HUES48 (cell line): Measurements from ENCODE around the gene SMARCB1.

ENCODE experiments used
- H3K27ac ChIP-seq: one replicate; pipeline ENCODE4 v1.7.0; 2013; ENCODE audit warnings: low read depth, low read length, inconsistent platforms
- H3K27me3 ChIP-seq: 2 replicates; pipeline ENCODE4 v1.6.1; 2013; ENCODE audit warnings: mild to moderate bottlenecking, low read length; ENCODE audit not compliant: control insufficient read depth, insufficient read depth
- H3K36me3 ChIP-seq: 2 replicates; pipeline ENCODE4 v1.6.1; 2013; ENCODE audit warnings: low read length; ENCODE audit not compliant: control insufficient read depth, insufficient read depth
- H3K4me1 ChIP-seq: 2 replicates; pipeline ENCODE4 v1.6.1; 2013; ENCODE audit warnings: mild to moderate bottlenecking, low read length; ENCODE audit not compliant: control insufficient read depth, insufficient read depth
- H3K4me3 ChIP-seq: 2 replicates; pipeline ENCODE4 v1.5.1; 2013; ENCODE audit warnings: mild to moderate bottlenecking, low read depth, low read length
- H3K9ac ChIP-seq: 2 replicates; pipeline ENCODE4 v1.6.1; 2013; ENCODE audit warnings: mild to moderate bottlenecking, low read depth, low read length, moderate library complexity
- H3K9me3 ChIP-seq: 2 replicates; pipeline ENCODE4 v1.6.1; 2013; ENCODE audit warnings: low read length; ENCODE audit not compliant: control insufficient read depth, insufficient read depth

Gene SMARCB1

DNA sequence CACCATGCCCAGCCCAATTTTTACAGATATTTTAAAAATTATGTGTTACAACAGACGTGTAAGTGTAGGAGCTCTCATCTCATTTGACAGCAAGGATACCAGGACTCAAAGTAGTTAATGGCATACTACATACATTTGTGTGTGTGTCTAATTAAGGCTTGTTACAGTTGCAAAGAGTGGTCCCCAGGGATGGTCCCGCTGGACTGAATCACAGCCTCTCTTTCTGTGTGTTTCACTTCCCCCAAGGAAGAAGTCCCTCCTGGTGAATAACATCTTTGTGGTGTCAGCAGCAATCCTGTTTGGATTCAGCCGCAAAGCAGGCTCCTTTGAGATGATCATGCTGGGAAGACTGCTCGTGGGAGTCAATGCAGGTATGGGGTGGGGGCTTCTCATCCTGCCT is 88.1 kb downstream of the SMARCB1 start:
- no peak overlapping the region for H3K27ac ChIP-seq
- H3K9ac ChIP-seq = no peak overlapping the region
- no peaks in the 10 kb centered on the region for H3K27me3 ChIP-seq
- H3K4me3 ChIP-seq = no peak overlapping the region
- peaks cover 41% of the 10 kb centered on the region for H3K36me3 ChIP-seq
- H3K4me1 ChIP-seq = no peaks in the 10 kb centered on the region
- no peaks in the 10 kb centered on the region for H3K9me3 ChIP-seq

- no peaks in the 10 kb centered on the region for H3K27me3 ChIP-seq
- no peak overlapping the region for H3K9ac ChIP-seq
- H3K9me3 ChIP-seq = no peaks in the 10 kb centered on the region
- no peak overlapping the region for H3K4me3 ChIP-seq
- no peak overlapping the region for H3K27ac ChIP-seq
- H3K36me3 ChIP-seq = peaks cover 37% of the 10 kb centered on the region
- H3K4me1 ChIP-seq = no peaks in the 10 kb centered on the region
These were observed 89.0 kb downstream of the SMARCB1 start for GRCh38 chr22:23875801-23876200.

- H3K9ac ChIP-seq = no peak overlapping the region
- peaks cover 37% of the 10 kb centered on the region for H3K36me3 ChIP-seq
- no peak overlapping the region for H3K4me3 ChIP-seq
- no peaks in the 10 kb centered on the region for H3K9me3 ChIP-seq
- no peaks in the 10 kb centered on the region for H3K4me1 ChIP-seq
- H3K27me3 ChIP-seq = no peaks in the 10 kb centered on the region
- no peak overlapping the region for H3K27ac ChIP-seq
These were observed 90.8 kb downstream of the SMARCB1 start for GRCh38 chr22:23877566-23877965.

DNA sequence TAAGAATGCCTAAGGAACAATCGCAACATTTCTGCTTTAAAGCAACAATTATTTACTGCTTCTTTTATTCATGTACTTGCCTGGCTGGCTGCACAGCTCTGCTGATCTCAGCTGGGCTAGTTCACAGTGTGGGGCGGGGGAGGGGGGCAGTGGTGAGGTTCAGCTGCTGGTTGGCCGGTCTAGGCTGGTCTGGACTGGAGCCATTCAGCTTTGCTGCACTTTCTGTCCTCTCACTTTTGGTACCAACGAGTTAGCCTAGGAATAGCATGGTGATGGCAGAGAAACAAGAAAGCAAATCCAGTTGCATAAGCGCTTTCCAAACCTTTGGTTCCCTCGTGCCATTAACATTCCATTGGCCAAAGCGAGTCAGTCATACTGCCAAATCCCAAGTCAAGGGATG is 91.5 kb downstream of the SMARCB1 start:
- Histone ChIP-seq H3K4me3 (no peak overlapping the region), H3K9ac (no peak overlapping the region), H3K27ac (no peak overlapping the region), H3K9me3 (no peaks in the 10 kb centered on the region), H3K4me1 (no peaks in the 10 kb centered on the region), H3K27me3 (no peaks in the 10 kb centered on the region), H3K36me3 (peaks cover 37% of the 10 kb centered on the region)

DNA sequence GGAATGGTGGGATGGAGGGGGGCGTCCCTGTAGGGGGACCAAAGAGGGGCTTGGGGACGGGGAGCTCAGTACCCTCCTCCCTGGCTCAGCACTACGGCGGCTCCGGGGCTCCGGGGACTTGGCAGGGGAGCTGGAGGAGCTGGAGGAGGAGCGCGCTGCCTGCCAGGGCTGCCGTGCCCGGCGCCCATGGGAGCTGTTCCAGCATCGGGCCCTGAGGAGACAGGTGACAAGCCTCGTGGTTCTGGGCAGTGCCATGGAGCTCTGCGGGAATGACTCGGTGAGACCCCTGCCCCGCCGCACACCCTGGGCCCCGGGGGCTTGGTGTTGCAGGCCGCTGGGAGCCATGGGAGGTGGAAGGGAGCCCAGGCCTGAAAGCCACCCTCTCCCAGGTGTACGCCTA is 95.6 kb downstream of the SMARCB1 start:
- H3K27ac ChIP-seq = no peak overlapping the region
- H3K36me3 ChIP-seq = peaks cover 9% of the 10 kb centered on the region; the same call in 1 of the 2 replicates
- H3K9ac ChIP-seq = no peak overlapping the region
- no peaks in the 10 kb centered on the region for H3K4me1 ChIP-seq
- no peak overlapping the region for H3K4me3 ChIP-seq
- H3K27me3 ChIP-seq = no peaks in the 10 kb centered on the region
- H3K9me3 ChIP-seq = no peaks in the 10 kb centered on the region

GRCh38 chr22:23883658-23884057 is 96.9 kb downstream of the SMARCB1 start:
- H3K36me3 ChIP-seq = no peaks in the 10 kb centered on the region
- H3K27ac ChIP-seq = no peak overlapping the region
- H3K4me3 ChIP-seq = no peak overlapping the region
- H3K27me3 ChIP-seq = no peaks in the 10 kb centered on the region
- no peak overlapping the region for H3K9ac ChIP-seq
- no peaks in the 10 kb centered on the region for H3K4me1 ChIP-seq
- H3K9me3 ChIP-seq = no peaks in the 10 kb centered on the region

DNA sequence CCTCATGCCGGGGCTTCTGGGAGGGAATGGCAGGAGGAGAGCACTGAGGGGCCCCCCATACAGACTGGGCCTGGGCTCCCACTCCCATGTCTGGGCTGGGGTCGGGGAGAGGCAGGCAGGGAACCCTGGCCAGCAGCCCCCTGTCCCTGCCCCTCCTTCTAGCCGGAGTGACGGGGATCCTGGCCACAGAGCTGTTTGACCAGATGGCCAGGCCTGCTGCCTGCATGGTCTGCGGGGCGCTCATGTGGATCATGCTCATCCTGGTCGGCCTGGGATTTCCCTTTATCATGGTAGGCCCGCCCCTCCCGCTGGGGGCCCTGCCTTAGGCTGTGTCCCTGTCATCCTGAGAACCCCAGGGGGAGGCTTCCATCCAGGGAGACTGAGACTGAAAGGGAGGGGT is 97.4 kb downstream of the SMARCB1 start:
- H3K9me3 ChIP-seq = no peaks in the 10 kb centered on the region
- H3K4me3 ChIP-seq = no peak overlapping the region
- no peaks in the 10 kb centered on the region for H3K27me3 ChIP-seq
- no peaks in the 10 kb centered on the region for H3K36me3 ChIP-seq
- H3K27ac ChIP-seq = no peak overlapping the region
- no peak overlapping the region for H3K9ac ChIP-seq
- no peaks in the 10 kb centered on the region; the same call in 1 of the 2 replicates for H3K4me1 ChIP-seq
